ENCODE measurements around the gene LAIR1.

Gene LAIR1

DNA sequence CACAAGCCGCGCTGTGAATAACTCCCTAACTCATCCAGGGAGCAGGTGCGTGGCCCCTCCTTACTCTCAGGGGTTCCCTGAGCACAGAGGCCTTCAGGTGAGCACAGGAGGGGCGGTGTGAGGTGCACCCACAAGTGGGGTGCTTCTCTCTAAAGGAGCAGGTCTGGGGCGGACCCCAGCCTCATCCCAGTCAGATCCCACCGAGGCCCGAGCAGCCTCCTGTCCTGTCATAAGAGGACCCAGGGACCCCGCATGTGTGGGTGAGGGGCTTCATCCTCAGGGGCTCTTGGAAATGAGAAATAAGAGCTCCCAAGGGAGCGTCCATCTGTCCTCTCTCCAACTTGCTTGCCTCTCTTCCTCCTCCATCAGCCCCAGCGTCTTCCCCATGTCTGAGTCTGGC is 48.8 kb downstream of the LAIR1 start:
- H3K14ac ChIP-seq (ENCODE audit: low read length) = no peak overlapping the region
- H3K4ac ChIP-seq (ENCODE audit: low read depth, low read length) = no peak overlapping the region
- H2AFZ ChIP-seq (ENCODE audit: insufficient read depth, low read length, poor library complexity) = no peak overlapping the region
- H3K27ac ChIP-seq (ENCODE audit: low read depth, low read length) = no peak overlapping the region
- H4K91ac ChIP-seq (ENCODE audit: low read depth, low read length) = no peak overlapping the region
- no peak overlapping the region for H3K9ac ChIP-seq (ENCODE audit: low read length)
- H3K9me3 ChIP-seq (ENCODE audit: insufficient read depth, low read depth, low read length) = peaks cover 18% of the 10 kb centered on the region
- no peak for DNase-seq
- H3K4me1 ChIP-seq (ENCODE audit: control insufficient read depth in 1 of 2, insufficient read depth in 2 of 2, low read length in 2 of 2) = no peaks in the 10 kb centered on the region
- H3K36me3 ChIP-seq (ENCODE audit: control insufficient read depth in 1 of 2, insufficient read depth in 2 of 2, low read length in 2 of 2) = no peaks in the 10 kb centered on the region
- no peak overlapping the region for H2AK5ac ChIP-seq (ENCODE audit: low read length)
- H3K79me1 ChIP-seq (ENCODE audit: low read length) = no peaks in the 10 kb centered on the region
- no CpG with 5 or more reads among the region's 10 CpGs for WGBS (ENCODE audit: extremely low coverage, insufficient coverage, insufficient read length)
- H2BK5ac ChIP-seq (ENCODE audit: low read depth, low read length, poor library complexity) = no peak overlapping the region
- H3K27me3 ChIP-seq (ENCODE audit: insufficient read depth, low read length) = no peaks in the 10 kb centered on the region
- H3K18ac ChIP-seq (ENCODE audit: low read length) = no peak overlapping the region
- no peak overlapping the region for H4K12ac ChIP-seq (ENCODE audit: low read depth, low read length)
- H3K23ac ChIP-seq (ENCODE audit: low read length) = no peak overlapping the region
- no peaks in the 10 kb centered on the region for H3K79me2 ChIP-seq (ENCODE audit: control insufficient read depth, insufficient read depth, low read length, poor library complexity)
- no peak overlapping the region for H2BK12ac ChIP-seq (ENCODE audit: low read length)
- H2BK120ac ChIP-seq (ENCODE audit: insufficient read depth, low read length, poor library complexity) = no peak overlapping the region
- no peak overlapping the region for H3K4me2 ChIP-seq (ENCODE audit: low read length)
- no peak overlapping the region for H3K4me3 ChIP-seq (ENCODE audit: low read depth, low read length)
- no peak overlapping the region for H4K8ac ChIP-seq (ENCODE audit: low read depth, low read length)

DNA sequence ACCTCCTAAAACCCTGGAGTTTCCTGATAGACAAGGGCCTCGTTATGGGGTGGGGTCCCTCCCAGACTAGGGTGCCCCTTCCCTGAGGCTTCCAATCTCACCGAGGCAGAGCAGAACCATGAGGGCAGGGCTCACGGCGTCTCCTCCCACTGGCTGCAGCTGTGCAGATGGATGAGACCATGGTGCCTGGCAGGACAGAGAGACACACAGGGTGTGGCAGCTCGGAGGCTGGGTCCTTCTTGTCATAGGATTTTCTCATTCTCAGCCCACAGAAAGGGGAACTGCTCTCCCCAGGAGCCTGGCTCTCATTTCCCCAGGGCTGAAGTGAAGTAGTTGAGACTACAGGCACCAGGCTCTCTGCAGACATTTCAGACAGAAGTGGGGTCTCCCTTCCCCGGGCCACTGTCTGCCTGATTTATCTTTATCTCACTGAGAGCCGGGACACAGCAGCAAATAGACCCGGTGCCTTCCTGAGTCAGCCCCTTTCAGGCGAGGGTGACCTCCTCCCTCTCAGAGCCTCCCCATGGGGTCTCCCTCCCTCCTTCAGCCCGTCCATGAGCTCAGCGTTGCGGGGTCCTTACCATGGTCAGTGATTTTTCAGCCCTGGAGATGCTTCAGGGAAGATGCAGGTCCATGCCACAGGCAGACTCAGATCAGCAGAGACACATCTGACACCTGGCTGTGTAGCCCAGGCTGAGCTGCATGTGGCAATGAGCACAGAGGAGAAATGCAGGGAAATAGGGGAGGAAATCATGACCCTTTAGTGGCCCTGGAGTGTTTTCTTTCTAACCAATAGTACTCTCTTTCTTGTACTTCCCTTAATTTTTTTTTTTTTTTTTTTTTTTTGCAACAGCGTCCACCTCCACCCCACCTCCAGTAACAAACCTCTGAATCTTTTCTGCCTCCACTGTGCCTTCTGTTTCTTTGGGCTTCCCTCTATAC is 52.0 kb downstream of the LAIR1 start, which contains the start of gene LILRA5:
TSS of gene LILRA5 (minus strand) at position 731 of the 942 bp plus-strand sequence. CDS start at position 584, 147 bp downstream.
- H3K27ac ChIP-seq (ENCODE audit: low read depth, low read length) = no peak within 1 kb of the TSS

GRCh38 chr19:54312011-54312410 is 52.7 kb downstream of the LAIR1 start:
- Histone ChIP-seq H2BK5ac (ENCODE audit: low read depth, low read length, poor library complexity) (no peak overlapping the region), H3K36me3 (ENCODE audit: control insufficient read depth in 1 of 2, insufficient read depth in 2 of 2, low read length in 2 of 2) (no peaks in the 10 kb centered on the region), H2BK120ac (ENCODE audit: insufficient read depth, low read length, poor library complexity) (no peak overlapping the region), H3K4ac (ENCODE audit: low read depth, low read length) (no peak overlapping the region), H3K9me3 (ENCODE audit: insufficient read depth, low read depth, low read length) (peaks cover 17% of the 10 kb centered on the region), H3K4me1 (ENCODE audit: control insufficient read depth in 1 of 2, insufficient read depth in 2 of 2, low read length in 2 of 2) (no peaks in the 10 kb centered on the region), H2AFZ (ENCODE audit: insufficient read depth, low read length, poor library complexity) (no peak overlapping the region), H4K8ac (ENCODE audit: low read depth, low read length) (no peak overlapping the region), H4K12ac (ENCODE audit: low read depth, low read length) (no peak overlapping the region), H3K9ac (ENCODE audit: low read length) (no peak overlapping the region), H3K79me2 (ENCODE audit: control insufficient read depth, insufficient read depth, low read length, poor library complexity) (no peaks in the 10 kb centered on the region), H3K4me2 (ENCODE audit: low read length) (no peak overlapping the region), H3K79me1 (ENCODE audit: low read length) (no peaks in the 10 kb centered on the region), H3K27me3 (ENCODE audit: insufficient read depth, low read length) (no peaks in the 10 kb centered on the region), H2BK12ac (ENCODE audit: low read length) (no peak overlapping the region), H3K14ac (ENCODE audit: low read length) (no peak overlapping the region), H4K91ac (ENCODE audit: low read depth, low read length) (no peak overlapping the region), H3K23ac (ENCODE audit: low read length) (no peak overlapping the region), H3K27ac (ENCODE audit: low read depth, low read length) (no peak overlapping the region), H3K4me3 (ENCODE audit: low read depth, low read length) (no peak overlapping the region), H3K18ac (ENCODE audit: low read length) (no peak overlapping the region), H2AK5ac (ENCODE audit: low read length) (no peak overlapping the region)
- DNase-seq = no peak
- no CpG with 5 or more reads among the region's 6 CpGs for WGBS (ENCODE audit: extremely low coverage, insufficient coverage, insufficient read length)

More for the DNA sequence above, 52.0 kb downstream of the LAIR1 start, which contains the start of gene LILRA5:
- Histone ChIP-seq H3K23ac (ENCODE audit: low read length) (no peak within 1 kb of the TSS), H2AFZ (ENCODE audit: insufficient read depth, low read length, poor library complexity) (no peak within 1 kb of the TSS), H4K12ac (ENCODE audit: low read depth, low read length) (no peak within 1 kb of the TSS), H3K9me3 (ENCODE audit: insufficient read depth, low read depth, low read length) (peaks cover 17% of the 10 kb centered on the region), H3K4me1 (ENCODE audit: control insufficient read depth in 1 of 2, insufficient read depth in 2 of 2, low read length in 2 of 2) (no peaks in the 10 kb centered on the region), H2BK12ac (ENCODE audit: low read length) (no peak within 1 kb of the TSS), H3K79me1 (ENCODE audit: low read length) (no peaks in the 10 kb centered on the region), H2BK120ac (ENCODE audit: insufficient read depth, low read length, poor library complexity) (no peak within 1 kb of the TSS), H2BK5ac (ENCODE audit: low read depth, low read length, poor library complexity) (no peak within 1 kb of the TSS), H3K18ac (ENCODE audit: low read length) (no peak within 1 kb of the TSS), H2AK5ac (ENCODE audit: low read length) (no peak within 1 kb of the TSS), H4K91ac (ENCODE audit: low read depth, low read length) (no peak within 1 kb of the TSS), H3K36me3 (ENCODE audit: control insufficient read depth in 1 of 2, insufficient read depth in 2 of 2, low read length in 2 of 2) (no peaks in the 10 kb centered on the region), H3K4ac (ENCODE audit: low read depth, low read length) (no peak within 1 kb of the TSS), H3K9ac (ENCODE audit: low read length) (no peak within 1 kb of the TSS), H3K4me3 (ENCODE audit: low read depth, low read length) (no peak within 1 kb of the TSS), H3K14ac (ENCODE audit: low read length) (no peak within 1 kb of the TSS), H3K79me2 (ENCODE audit: control insufficient read depth, insufficient read depth, low read length, poor library complexity) (no peaks in the 10 kb centered on the region), H4K8ac (ENCODE audit: low read depth, low read length) (no peak within 1 kb of the TSS), H3K4me2 (ENCODE audit: low read length) (no peak within 1 kb of the TSS), H3K27me3 (ENCODE audit: insufficient read depth, low read length) (no peaks in the 10 kb centered on the region)
- DNase-seq = no peak
- no CpG with 5 or more reads among the region's 13 CpGs for WGBS (ENCODE audit: extremely low coverage, insufficient coverage, insufficient read length)

GRCh38 chr19:54311486-54311885 is 53.2 kb downstream of the LAIR1 start:
- Histone ChIP-seq H3K9me3 (ENCODE audit: insufficient read depth, low read depth, low read length) (peaks cover 16% of the 10 kb centered on the region), H4K91ac (ENCODE audit: low read depth, low read length) (no peak overlapping the region), H4K12ac (ENCODE audit: low read depth, low read length) (no peak overlapping the region), H3K18ac (ENCODE audit: low read length) (no peak overlapping the region), H3K4ac (ENCODE audit: low read depth, low read length) (no peak overlapping the region), H3K23ac (ENCODE audit: low read length) (no peak overlapping the region), H3K4me1 (ENCODE audit: control insufficient read depth in 1 of 2, insufficient read depth in 2 of 2, low read length in 2 of 2) (no peaks in the 10 kb centered on the region), H2AFZ (ENCODE audit: insufficient read depth, low read length, poor library complexity) (no peak overlapping the region), H3K27me3 (ENCODE audit: insufficient read depth, low read length) (no peaks in the 10 kb centered on the region), H3K9ac (ENCODE audit: low read length) (no peak overlapping the region), H2AK5ac (ENCODE audit: low read length) (no peak overlapping the region), H3K79me2 (ENCODE audit: control insufficient read depth, insufficient read depth, low read length, poor library complexity) (no peaks in the 10 kb centered on the region), H2BK120ac (ENCODE audit: insufficient read depth, low read length, poor library complexity) (no peak overlapping the region), H3K27ac (ENCODE audit: low read depth, low read length) (no peak overlapping the region), H2BK12ac (ENCODE audit: low read length) (no peak overlapping the region), H3K4me3 (ENCODE audit: low read depth, low read length) (no peak overlapping the region), H3K14ac (ENCODE audit: low read length) (no peak overlapping the region), H3K36me3 (ENCODE audit: control insufficient read depth in 1 of 2, insufficient read depth in 2 of 2, low read length in 2 of 2) (no peaks in the 10 kb centered on the region), H3K4me2 (ENCODE audit: low read length) (no peak overlapping the region), H3K79me1 (ENCODE audit: low read length) (no peaks in the 10 kb centered on the region), H4K8ac (ENCODE audit: low read depth, low read length) (no peak overlapping the region), H2BK5ac (ENCODE audit: low read depth, low read length, poor library complexity) (no peak overlapping the region)
- no peak for DNase-seq
- WGBS (ENCODE audit: extremely low coverage, insufficient coverage, insufficient read length) = no CpG with 5 or more reads among the region's 5 CpGs
